ENCODE measurements around the gene INTS14.

The INTS14 gene

DNA sequence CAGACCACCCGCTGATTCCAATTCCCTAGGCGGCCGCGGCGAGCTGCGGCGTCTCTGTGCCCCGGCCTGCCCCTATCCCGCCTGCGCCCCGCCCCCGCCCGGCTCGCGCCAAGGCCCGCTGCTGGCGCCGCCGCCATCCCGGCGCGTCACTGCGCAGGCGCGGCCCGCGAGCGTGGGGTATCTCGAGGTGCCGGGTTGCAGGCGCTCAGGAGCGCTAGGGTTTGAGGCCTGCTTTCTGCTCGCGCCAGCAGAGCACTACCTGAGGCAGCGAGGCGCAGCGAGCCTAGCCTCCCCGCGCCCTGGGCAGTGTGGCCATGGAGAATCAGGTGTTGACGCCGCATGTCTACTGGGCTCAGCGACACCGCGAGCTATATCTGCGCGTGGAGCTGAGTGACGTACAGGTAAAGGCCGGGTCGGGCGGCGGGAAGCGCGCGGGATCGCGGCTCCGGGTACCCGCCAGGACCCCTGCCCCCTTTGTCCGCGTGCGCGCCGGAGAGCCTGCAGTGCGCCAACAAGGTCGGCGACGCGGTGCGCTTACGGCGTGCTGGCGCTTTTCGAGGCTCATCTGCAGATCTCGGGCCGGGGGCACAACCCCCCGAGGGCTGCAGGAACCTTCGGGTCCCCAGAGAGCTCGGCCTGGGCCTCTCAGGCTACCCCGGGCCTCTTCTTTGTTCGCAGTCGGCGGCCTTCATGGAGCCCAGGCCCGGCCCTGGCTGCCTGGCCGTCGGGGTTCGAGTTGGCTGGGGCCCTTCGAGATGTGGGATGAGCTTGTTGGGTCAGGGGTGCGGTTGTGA, 80.4 kb downstream of the INTS14 start, which contains the start of gene HACD3:
Gene HACD3, plus strand, starts transcription at position 146 of the 794 bp plus-strand sequence. Its CDS starts 169 bp downstream, at position 315.
- peak within 1 kb of the TSS; percentile 53 for H3K27ac ChIP-seq (ENCODE audit: low read length)
- H3K36me3 ChIP-seq (ENCODE audit: control insufficient read depth in 2 of 2, insufficient read depth in 2 of 2, low read length in 2 of 2): no peaks in the 10 kb centered on the region
- H3K9ac ChIP-seq (ENCODE audit: low read length in 2 of 2): peak within 1 kb of the TSS; percentile 71 to 80
- no peaks in the 10 kb centered on the region for H3K9me3 ChIP-seq (ENCODE audit: control insufficient read depth in 2 of 2, low read length in 2 of 2)
- peak within 1 kb of the TSS; percentile 78 to 91 for H3K4me3 ChIP-seq (ENCODE audit: low read length in 2 of 2)
- peaks cover 14% of the 10 kb centered on the region for H3K4me1 ChIP-seq (ENCODE audit: control insufficient read depth, insufficient read depth, low read length)
- H3K27me3 ChIP-seq (ENCODE audit: control insufficient read depth in 1 of 2, insufficient read depth in 2 of 2, low read length in 2 of 2): no peaks in the 10 kb centered on the region

DNA sequence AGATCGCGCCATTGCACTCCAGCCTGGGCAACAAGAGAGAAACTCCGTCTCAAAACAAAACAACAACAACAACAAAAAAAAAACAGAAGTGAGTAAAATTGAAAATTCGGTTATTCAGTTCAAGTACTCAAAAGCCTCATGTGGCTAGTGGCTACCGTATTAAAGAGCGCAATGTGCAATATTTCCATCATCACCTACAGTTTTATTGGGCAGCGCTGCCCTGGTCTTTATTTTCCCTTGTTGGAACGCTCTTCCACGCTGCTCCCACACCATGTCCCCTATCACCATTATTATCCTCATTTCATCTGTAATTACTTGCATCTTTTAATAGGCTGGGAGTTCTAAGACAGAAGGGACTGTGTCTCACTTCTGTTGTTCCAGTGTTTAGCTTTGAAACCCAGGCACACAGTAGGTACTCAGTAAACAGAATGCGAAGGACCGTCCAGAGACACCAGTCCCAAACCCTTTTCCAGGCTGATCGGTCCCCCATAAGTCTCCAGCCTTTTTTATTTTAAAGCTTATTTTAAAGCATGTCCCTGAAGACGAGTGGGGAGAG, 81.1 kb downstream of the INTS14 start:
- Histone ChIP-seq H3K9me3 (ENCODE audit: control insufficient read depth in 2 of 2, low read length in 2 of 2) (no peaks in the 10 kb centered on the region), H3K27ac (ENCODE audit: low read length) (peak overlapping the region; percentile 53), H3K9ac (ENCODE audit: low read length in 2 of 2) (peak overlapping the region; percentile 71 to 80), H3K4me1 (ENCODE audit: control insufficient read depth, insufficient read depth, low read length) (peaks cover 14% of the 10 kb centered on the region), H3K4me3 (ENCODE audit: low read length in 2 of 2) (peak overlapping the region; percentile 78 to 91), H3K36me3 (ENCODE audit: control insufficient read depth in 2 of 2, insufficient read depth in 2 of 2, low read length in 2 of 2) (no peaks in the 10 kb centered on the region), H3K27me3 (ENCODE audit: control insufficient read depth in 1 of 2, insufficient read depth in 2 of 2, low read length in 2 of 2) (no peaks in the 10 kb centered on the region)

Data from stomach smooth muscle (tissue), 2 donors.